NCI-H1436 treated with DMSO at 0.1 percent for 48 hours (cell line): ENCODE results near the gene GDPD3.
"Not testable (repeated sequence)": the region's sequence is repeated elsewhere in the genome, so short reads cannot be mapped to it uniquely, and the experiment has no call there.

Source experiments
- DNase-seq: peaks from one replicate; lab custom pipeline; 2025; lab: John Stamatoyannopoulos, UW

Gene GDPD3, protein sequence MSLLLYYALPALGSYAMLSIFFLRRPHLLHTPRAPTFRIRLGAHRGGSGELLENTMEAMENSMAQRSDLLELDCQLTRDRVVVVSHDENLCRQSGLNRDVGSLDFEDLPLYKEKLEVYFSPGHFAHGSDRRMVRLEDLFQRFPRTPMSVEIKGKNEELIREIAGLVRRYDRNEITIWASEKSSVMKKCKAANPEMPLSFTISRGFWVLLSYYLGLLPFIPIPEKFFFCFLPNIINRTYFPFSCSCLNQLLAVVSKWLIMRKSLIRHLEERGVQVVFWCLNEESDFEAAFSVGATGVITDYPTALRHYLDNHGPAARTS

DNA sequence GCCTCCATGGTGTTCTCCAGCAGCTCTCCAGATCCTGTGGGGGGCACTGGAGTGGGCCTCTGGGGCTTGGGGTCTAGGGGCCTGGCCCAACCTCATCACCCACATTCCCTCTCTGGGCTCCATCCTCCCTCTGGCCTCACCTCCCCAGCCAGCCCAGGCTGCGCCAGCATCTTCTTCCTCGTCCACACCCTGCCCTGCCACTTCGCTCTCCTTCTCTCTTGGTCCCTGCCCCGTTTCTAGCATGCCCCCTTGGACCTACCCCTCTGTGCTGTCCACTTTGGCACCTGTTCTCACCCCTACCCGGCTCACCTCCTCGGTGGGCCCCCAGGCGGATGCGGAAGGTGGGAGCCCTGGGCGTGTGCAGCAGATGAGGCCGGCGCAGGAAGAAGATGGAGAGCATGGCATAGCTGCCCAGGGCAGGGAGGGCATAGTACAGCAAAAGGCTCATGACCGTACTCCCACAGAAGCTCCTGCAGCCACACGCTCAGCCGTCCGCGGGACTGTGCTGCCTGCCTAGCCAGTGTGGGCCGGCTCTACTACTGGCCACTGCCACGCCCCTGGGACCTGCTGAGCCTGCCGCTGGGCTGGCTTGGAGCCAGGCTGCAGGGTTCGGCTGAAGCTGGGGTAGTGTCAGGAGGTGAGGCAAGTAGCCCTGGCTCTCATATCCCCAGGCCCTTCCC is at the start of gene GDPD3:
Gene GDPD3, minus strand, starts transcription at position 507 of the 680 bp plus-strand sequence. Its CDS starts 59 bp downstream, at position 448.
- no peak for DNase-seq

DNA sequence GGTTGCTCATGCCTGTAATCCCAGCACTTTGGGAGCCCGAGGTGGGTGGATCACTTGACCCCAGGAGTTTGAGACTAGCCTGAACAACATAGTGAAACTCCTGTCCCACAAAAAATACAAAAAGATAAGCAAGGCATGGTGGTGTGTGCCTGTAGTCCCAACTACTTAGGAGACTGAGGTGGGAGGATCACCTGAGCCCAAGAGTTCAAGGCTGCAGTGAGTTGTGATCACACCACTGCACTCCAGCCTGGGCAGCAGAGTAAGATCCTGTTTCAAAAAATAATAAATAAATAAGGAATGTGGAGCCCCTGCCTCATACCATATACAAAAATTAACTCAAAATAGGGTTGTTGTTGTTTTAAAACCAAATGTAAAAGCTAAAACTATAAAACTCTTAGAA is 43.9 kb upstream of the GDPD3 start:
- no peak for DNase-seq

DNA sequence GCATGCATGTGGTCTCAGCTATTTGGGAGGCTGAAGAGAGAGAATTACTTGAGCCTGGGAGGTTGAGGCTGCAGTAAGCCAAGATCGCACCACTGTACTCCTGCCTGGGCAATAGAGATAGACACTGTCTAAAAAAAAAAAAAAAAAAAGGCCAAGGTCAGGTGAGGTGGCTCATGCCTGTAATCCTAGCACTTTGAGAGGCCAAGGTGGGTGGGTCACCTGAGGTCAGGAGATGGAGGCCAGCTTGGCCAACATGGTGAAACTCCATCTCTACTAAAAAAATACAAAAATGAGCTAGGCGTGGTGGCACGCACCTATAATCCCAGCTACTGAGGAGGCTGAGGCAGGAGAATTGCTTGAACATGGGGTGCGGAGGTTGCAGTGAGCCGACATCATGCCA is 41.9 kb upstream of the GDPD3 start:
- no peak for DNase-seq

DNA sequence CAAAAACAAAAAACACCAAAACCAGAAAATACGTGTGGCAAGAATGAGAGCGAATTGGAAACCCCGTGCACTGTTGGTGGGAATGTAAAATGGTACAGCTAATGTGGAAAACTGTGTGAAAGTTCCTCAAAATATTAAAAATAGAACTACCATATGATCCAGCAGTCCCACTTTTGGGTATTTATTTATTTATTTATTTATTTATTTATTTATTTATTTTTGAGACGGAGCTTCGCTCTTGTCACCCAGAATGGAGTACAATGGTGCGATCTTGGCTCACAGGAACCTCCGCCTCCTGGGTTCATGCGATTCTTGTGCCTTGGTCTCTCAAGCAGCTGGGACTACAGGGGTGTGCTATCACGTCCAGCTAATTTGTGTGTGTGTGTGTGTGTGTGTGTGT is 39.2 kb upstream of the GDPD3 start:
- DNase-seq: no peak

DNA sequence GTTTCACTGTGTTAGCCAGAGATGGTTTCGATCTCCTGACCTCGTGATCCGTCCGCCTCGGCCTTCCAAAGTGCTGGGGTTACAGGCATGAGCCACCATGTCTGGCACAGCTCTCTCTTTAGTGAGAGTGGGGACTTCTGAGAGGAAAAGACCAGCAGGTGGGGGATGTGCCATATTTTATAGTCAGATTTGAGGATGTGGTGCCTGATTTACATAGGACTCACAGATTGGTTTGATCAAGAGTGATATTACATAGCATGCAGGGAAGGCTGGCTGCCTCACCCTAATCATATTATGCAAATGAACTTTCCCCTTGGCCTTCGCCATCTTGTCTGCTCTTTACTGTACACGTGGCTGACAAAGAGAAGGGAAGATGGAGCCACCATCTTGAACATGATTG is 37.8 kb upstream of the GDPD3 start:
- no peak for DNase-seq

DNA sequence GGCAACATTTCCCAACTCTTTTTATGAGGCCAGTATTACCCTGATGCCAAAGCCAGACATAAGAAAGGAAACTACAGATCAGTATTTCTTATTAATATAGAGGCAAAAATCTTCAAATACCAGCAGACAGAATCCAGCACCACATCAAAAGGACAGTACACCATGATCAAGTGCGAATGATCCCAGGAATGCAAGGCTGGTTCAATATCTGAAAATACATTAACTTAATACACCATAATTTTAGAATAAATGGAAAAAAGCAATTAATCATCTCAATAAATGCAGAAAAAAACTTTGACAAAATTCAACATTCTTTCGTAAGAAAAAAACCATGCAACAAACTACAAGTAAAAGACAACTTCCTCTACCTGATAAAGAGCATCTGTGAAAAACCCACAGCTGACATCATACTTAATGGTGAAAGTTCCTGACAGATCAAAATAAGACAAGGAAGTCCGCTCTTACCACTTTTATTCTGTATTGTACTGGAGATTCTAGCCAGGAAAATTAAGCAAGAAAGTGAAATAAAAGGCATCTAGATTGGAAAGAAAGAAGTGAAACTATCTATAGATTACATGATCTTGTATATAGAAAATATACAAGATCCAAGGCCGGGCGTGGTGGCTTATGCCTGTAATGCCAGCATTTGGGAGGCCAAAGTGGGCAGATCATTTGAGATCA is 36.1 kb upstream of the GDPD3 start:
- DNase-seq: no peak

DNA sequence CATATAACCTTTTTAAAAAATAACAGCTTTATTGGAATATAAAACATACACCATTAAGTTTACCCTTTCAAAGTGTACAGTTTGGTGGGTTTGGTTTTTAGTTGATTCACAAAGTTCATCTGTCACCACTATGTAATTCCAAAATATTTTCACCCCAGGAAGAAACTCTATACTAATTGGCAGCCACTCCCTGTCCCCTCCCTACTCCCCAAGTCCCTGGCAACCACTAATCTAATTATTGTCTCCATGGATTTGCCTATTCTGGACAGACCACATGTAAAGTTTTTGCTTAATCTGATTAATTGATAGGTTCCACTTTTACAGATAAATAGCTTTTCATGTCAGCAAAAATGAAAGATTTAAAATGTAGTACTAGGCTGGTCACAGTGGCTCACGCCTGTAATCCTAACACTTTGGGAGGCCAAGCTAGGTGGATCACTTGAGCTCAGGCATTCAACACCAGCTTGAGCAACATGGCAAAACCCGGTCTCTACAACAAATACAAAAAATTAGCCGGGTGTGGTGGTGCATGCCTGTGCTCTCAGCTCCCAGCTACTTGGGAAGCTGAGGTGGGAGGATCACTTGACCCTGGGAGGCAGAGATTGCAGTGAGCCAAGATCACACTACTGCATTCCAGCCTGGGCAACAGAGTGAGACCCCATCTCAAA is 34.6 kb upstream of the GDPD3 start:
- no peak for DNase-seq

DNA sequence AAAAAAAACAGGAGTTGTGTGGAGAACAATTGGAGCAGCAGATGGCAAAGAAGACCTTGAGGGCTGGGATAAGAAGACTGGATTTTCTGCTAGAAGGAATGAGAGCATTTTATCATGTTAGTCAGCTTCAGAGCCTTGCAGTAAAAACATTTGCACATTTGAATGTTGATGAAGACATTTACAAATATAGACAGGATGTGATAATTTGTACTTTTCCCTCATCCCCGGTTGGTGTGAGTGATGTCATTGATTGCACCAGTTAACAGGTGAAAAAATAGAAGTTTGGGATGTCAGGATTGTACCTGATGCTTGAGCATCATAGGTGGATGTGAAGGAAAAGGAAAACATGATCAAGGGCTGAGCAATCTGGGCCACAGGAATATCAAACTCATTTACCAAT is 32.3 kb upstream of the GDPD3 start:
- DNase-seq: no peak

DNA sequence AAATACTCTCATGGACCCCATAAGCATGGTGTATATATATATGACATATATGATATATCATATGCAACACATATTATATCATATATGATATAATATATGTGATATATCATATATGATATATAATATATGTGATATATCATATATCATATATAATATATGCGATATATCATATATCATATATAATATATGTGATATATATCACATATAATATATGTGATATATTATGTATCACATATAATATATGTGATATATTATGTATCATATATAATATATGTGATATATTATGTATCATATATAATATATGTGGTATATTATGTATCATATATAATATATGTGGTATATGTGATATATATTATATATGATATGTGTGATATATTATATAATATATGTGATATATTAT is 31.6 kb upstream of the GDPD3 start:
- no peak for DNase-seq

DNA sequence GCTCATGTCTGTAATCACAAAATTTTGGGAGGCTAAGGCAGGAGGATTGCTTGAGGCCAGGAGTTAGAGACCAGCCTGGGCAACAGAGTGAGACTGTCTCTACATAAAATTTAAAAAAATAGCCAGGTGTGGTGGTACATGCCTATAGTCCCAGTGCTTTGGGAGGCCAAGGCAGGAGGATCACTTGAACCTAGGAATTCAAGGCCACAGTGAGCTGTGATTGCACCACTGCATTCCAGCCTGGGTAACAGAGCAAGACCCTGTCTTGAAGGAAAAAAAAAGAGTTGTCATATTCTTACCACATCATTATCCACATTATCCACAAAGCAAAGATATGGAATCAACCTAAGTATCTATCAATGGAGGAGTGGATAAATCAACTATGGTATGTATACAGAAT is 30.7 kb upstream of the GDPD3 start:
- no peak for DNase-seq

DNA sequence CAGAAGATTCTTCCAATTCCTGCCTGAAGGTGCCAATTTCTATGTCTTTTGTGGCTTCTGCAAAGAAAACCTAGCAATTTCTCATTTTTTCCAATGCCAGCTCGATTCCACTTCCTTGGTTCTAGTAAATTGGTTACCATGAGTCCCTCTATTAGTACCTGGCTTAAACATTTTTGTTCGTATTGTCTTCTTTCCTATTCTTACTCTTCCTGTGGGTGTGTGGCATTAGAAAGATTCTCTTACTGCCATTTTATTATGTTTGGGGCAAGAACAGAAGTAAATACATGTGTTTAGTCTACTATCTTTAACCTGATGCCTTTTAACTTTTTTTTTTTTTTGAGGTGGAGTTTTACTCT is 30.0 kb upstream of the GDPD3 start:
- DNase-seq: no peak

DNA sequence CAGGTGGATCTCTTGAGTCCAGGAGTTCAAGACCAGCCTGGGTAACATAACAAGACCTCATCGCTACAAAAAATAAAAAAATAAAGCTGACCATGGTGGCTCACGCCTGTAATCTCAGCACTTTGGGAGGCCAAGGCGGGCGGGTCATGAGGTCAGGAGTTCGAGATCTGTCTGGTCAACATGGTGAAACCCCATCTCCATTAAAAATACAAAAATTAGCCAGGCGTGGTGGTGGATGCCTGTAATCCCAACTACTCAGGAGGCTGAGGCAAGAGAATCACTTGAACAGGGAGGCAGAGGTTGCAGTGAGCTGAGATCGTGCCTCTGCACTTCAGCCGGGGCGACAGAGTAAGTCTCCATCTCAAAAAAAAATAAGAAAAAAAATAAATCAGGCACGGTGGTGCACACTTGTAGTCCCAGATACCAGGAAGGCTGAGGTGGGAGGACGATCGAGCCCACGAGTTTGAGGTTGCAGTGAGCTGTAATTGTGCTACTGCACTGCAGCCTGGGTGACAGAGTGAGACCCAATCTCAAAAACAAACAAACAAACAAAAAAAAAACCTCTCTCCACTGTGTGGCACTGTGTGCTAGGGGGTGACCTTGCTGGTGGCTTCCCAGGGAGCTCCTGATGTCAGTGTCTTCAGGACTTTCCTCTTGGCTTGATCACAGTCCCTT is 29.5 kb upstream of the GDPD3 start:
- DNase-seq: no peak

DNA sequence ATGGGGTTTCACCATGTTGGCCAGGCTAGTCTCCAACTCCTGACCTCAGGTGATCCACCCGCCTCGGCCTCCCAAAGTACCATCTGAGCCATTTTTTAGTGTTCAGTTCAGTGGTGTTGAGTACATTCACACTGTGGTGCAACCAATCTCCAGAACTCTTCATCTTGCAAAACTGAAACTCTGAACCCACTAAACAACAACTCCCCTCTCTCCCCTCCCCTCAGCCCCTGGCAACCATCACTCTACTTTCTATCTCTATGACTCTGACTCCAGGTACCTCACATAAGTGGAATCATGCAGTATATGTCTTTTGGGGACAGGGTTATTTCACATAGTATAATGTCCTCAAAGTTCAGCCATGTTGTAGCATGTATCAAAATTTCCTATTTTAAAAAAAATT is 28.4 kb upstream of the GDPD3 start:
- DNase-seq: no peak

DNA sequence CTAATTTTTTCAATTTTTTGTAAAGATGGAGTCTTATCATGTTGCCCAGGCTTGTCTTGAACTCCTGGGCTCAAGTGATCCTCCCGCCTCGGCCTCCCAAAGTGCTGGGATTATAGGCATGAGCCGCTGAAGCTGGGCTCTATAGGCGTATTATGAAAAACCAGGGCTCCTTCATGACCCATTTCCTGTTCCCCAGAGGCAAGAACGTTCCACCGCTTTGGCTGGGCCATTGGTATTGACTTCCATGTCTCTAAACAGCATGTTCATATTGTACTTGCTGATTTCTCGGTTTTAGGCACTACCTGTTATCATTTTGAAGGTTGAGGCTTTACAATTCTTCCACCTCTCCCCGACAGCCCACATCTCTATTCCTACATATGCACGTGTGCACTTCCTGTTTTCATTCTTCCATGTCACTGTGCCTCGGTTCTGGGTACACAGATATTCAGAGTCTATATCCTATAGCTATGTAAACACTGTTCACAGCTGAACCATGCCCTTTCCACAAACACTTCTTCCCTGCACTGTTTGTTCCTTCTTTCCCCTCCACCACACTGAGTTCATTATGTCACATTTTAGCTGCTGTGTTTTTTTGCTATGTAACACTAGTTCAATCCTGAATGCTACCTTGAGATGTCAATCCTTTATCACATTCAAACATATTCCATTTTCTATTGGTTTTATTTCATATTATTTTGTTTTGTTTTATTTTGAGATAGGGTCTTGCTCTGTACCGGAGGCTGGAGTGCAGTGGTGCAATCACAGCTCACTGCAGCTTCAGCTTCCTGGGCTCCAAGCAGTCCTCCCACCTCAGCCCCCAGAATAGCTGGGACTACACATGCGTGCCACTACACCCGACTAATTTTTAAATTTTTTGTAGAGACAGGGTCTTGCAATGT is 26.5 kb upstream of the GDPD3 start:
- DNase-seq: no peak

DNA sequence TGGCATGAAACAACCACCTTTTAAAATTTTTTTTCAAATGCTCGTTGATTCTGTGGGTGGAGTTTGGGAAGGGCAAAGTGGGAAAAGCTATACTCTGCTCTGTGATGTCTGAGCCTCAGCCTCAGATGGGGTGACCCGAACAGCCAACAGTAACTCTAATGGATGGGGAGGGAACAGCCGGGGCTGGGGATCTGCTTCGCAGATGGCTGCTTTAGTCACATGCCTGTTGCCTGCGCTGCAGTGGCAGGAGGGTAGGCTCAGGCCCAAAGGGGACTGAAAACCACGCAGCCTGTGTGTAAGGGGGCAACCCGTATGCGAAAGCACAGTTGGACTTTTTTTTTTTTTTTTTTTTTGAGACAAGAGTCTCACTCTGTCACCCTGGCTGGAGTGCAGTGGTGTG is 24.6 kb upstream of the GDPD3 start:
- DNase-seq: no peak

DNA sequence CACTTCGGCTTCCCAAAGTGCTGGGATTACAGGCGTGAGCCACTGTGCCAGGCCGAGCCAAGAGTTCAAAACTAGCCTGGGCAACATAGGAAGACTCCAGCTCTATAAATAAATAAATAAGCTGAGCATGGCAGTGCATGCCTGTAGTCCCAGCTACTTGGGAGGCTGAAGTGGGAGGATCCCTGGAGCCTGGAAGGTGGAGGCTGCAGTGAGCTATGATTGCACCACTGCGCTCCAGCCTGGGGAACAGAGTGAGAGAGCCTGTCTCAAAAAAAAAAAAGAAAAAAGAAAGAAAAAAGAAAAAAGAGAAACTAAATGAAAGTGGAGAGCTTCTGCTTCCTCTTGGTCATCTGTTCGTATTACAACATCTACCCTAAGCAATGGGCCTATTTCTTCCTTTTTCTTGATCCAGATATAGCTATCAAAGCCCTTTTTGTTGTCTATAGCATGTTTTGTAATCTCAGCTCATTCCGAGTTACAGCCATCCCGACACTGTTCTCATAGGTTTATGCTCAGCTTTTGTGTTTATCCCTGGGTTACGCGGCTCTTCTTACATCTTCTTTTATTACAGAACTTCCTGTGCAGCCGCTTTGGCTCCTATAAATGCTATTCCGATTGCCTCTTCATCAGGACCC is 23.8 kb upstream of the GDPD3 start:
- no peak for DNase-seq

DNA sequence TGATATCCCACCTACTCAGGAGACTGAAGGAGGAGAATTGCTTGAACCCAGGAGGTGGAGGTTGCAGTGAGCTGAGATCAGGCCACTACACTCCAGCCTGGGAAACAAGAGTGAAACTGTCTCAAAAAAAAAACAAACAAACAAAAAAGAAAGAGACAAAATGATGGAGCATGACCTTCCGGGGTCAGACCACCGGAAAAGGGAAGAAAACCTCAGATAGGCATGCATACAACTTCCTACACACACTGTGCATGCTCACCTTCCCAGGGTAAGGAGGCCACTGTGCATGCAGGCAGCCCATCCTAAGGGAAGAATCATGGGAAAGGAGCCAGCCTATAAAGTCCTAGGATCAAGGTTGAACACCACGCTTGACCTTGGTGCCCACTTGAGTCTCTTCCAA is 19.3 kb upstream of the GDPD3 start:
- no peak for DNase-seq

DNA sequence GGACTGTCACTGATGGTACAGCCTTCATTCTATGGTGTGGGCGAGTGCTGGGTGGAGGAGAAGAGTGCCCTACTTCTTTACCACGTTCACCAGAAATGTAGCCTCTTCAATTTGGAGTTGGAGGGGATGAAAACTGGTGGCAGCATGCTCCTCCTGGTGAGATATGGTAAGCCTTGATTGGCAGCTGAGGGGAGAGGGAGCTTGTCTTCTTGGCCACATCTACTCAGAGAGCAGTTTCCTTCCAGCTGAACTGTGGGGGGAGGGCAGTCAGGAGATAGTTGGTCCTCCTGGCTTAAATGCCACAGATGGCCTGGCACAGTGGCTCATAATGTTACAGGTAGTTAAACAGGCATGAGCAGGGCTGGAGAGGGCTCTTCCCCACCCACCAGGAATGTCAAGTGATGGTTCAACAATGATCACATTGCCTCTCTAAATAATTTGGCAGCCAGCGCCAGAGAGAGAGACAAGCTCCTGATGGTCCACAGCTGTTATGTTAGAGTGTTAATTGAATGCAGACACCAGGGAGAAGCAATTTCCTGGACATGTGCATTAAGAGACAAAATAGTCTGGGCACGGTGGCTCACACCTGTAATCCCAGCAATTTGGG is 18.6 kb upstream of the GDPD3 start:
- DNase-seq: peak; percentile 69

DNA sequence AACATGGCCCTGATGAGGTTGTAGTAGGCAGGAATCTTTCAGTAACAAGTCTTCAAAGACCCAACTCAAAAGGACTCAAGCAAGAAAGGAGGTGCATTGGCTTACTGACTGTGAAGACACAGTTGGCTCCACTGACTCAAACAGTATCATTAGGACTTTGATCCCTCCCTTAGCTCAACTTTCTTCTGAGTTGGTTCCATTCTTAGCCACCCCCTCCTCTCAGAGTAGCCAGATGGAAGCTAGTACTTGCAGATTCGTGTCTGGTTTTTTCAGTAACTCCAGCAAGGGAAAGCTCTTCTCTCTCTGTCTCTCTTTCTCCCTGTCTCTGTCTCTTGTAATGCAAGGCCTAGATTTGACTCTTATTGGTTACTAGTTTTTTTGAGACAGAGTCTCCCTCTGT is 14.7 kb upstream of the GDPD3 start:
- DNase-seq: no peak

DNA sequence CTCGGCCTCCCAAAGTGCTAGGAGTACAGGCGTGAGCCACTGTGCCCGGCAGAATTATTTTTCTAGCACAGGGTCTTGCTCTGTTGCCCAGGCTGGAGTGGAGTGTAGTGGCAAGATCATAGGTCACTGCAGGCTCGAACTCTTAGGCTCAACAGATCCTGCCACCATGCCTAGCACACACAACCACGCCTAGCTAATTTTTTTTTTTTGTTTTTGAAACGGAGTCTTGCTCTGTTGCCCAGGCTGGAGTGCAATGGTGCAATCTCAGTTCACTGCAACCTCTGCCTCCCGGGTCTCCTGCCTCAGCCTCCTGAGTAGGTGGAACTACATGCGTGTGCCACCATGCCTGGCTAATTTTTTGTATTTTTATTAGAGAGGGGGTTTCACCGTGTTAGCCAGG is 12.4 kb upstream of the GDPD3 start:
- DNase-seq: not testable (repeated sequence)
